Measurements from ENCODE around the gene FRMD4A.

DNA sequence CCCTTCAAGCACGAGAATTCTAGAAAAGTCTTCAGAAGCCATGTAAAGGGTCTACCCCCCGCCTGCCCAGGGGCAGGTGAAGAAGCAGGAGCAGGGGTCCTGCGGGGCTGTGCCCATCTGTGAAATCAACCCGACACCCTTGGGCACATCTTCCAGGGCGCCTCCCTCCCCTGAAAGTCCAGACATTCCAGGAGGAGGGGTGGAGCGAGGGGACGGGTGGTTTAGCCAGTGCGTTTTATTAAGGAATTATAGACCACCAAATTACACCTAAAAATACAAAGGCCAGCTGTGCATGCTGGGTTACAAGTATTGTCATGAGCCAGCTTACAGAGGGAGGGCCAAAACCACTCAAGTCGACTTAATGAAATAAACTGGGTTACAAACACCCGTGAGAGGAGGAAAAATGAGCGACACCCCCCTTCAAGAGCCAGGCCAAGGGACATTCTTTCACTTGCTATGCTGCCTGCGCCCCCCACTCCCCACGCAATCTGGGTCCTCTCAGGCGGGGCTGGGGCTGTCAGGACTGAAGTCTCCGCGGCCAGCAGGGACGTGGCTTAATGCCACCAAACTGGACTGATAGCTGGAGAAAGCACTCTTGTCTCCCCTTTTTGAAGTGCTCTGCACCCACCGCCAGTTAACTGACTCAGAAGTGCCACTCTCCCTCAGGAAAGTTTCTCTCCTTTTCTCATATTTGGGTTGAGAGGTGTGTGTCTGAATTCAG is 360.3 kb downstream of the FRMD4A start:
- TF ChIP-seq, protein P1, sequence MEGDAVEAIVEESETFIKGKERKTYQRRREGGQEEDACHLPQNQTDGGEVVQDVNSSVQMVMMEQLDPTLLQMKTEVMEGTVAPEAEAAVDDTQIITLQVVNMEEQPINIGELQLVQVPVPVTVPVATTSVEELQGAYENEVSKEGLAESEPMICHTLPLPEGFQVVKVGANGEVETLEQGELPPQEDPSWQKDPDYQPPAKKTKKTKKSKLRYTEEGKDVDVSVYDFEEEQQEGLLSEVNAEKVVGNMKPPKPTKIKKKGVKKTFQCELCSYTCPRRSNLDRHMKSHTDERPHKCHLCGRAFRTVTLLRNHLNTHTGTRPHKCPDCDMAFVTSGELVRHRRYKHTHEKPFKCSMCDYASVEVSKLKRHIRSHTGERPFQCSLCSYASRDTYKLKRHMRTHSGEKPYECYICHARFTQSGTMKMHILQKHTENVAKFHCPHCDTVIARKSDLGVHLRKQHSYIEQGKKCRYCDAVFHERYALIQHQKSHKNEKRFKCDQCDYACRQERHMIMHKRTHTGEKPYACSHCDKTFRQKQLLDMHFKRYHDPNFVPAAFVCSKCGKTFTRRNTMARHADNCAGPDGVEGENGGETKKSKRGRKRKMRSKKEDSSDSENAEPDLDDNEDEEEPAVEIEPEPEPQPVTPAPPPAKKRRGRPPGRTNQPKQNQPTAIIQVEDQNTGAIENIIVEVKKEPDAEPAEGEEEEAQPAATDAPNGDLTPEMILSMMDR (IDR thresholded peaks at IDR 0.05; ENCODE audit: low read depth, low read length), result no peak
- TF ChIP-seq POLR2A (IDR thresholded peaks at IDR 0.05; ENCODE audit: extremely low read depth, insufficient read length) (no peak), MYC (IDR thresholded peaks at IDR 0.05; ENCODE audit: low read depth, low read length) (no peak)
- TF ChIP-seq, protein P2, sequence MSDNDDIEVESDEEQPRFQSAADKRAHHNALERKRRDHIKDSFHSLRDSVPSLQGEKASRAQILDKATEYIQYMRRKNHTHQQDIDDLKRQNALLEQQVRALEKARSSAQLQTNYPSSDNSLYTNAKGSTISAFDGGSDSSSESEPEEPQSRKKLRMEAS (IDR thresholded peaks at IDR 0.05; ENCODE audit: low read depth, low read length), result no peak

Measured in NB4 (cell line).